Measurements from ENCODE around the gene AFDN. TPM values are rescaled to one million over a fixed set of nuclear protein-coding genes. Genes with fewer than 3 reads are reported as not detected.

AFDN gene
- total RNA-seq, 4 donors from 2014 or later, result 133 to 391 (median 148) TPM

DNA sequence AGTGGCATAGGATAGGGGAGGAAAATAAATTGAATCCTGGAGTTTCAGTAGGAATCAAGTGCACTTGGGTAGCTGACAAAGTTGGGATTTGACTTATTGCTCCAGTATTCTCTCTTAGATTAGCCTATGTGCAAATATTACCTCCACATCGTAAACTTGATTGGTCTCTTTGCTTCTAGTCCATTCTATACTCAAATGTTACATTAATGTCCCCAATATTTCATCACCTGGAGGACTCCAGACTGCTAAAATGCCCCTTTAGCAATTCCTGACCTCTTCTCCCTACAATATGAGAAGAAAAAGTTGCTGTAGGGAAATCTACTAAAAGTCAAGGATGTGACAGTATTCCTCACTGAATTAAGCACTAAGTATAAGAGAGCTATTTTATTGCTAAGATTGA lies 16.3 kb downstream of the AFDN start:
- no peak for DNase-seq (ENCODE audit: low spot score in 2 of 2)
- TF ChIP-seq POLR2A (IDR thresholded peaks at IDR 0.05) (no peak), POLR2AphosphoS5 (IDR thresholded peaks at IDR 0.05) (no peak), EP300 (IDR thresholded peaks at IDR 0.05) (no peak)
- TF ChIP-seq, protein P1, sequence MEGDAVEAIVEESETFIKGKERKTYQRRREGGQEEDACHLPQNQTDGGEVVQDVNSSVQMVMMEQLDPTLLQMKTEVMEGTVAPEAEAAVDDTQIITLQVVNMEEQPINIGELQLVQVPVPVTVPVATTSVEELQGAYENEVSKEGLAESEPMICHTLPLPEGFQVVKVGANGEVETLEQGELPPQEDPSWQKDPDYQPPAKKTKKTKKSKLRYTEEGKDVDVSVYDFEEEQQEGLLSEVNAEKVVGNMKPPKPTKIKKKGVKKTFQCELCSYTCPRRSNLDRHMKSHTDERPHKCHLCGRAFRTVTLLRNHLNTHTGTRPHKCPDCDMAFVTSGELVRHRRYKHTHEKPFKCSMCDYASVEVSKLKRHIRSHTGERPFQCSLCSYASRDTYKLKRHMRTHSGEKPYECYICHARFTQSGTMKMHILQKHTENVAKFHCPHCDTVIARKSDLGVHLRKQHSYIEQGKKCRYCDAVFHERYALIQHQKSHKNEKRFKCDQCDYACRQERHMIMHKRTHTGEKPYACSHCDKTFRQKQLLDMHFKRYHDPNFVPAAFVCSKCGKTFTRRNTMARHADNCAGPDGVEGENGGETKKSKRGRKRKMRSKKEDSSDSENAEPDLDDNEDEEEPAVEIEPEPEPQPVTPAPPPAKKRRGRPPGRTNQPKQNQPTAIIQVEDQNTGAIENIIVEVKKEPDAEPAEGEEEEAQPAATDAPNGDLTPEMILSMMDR (IDR thresholded peaks at IDR 0.05), result no peak
- H3K9me3 ChIP-seq, result no peaks in the 10 kb centered on the region
- H3K4me3 ChIP-seq, result no peak overlapping the region
- H3K4me1 ChIP-seq, result no peaks in the 10 kb centered on the region
- no peaks in the 10 kb centered on the region for H3K27me3 ChIP-seq
- no peak overlapping the region for H3K27ac ChIP-seq
- no peaks in the 10 kb centered on the region for H3K36me3 ChIP-seq
- WGBS, result 85% methylated on average over 1 of the region's 1 CpG

DNA sequence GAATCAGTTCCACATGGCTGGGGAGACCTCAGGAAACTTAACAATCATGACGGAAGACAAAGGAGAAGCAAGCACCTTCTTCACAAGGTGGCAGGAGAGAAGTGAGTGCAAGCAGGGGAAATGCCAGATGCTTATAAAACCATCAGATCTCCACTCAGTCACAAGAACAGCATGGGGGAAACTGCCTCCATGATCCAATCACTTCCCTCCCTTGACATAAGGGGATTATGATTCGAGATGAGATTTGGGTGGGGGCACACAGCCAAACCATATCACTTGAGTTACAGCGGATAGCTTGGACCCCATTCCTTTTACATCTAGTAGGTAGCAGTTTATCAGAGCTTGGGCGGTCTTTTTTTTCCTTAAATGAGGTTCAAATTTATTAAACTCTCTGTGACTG lies 19.1 kb downstream of the AFDN start:
- Histone ChIP-seq H3K9me3 (no peaks in the 10 kb centered on the region), H3K27ac (no peak overlapping the region), H3K27me3 (no peaks in the 10 kb centered on the region), H3K4me1 (peaks cover 14% of the 10 kb centered on the region), H3K4me3 (no peak overlapping the region), H3K36me3 (no peaks in the 10 kb centered on the region)
- DNase-seq (ENCODE audit: low spot score in 2 of 2), result no peak
- WGBS, result 86% methylated on average over 4 of the region's 4 CpGs
- TF ChIP-seq, protein P1 (IDR thresholded peaks at IDR 0.05), result no peak
- no peak for TF ChIP-seq POLR2AphosphoS5 (IDR thresholded peaks at IDR 0.05)
- no peak for TF ChIP-seq EP300 (IDR thresholded peaks at IDR 0.05)
- no peak for TF ChIP-seq POLR2A (IDR thresholded peaks at IDR 0.05)

DNA sequence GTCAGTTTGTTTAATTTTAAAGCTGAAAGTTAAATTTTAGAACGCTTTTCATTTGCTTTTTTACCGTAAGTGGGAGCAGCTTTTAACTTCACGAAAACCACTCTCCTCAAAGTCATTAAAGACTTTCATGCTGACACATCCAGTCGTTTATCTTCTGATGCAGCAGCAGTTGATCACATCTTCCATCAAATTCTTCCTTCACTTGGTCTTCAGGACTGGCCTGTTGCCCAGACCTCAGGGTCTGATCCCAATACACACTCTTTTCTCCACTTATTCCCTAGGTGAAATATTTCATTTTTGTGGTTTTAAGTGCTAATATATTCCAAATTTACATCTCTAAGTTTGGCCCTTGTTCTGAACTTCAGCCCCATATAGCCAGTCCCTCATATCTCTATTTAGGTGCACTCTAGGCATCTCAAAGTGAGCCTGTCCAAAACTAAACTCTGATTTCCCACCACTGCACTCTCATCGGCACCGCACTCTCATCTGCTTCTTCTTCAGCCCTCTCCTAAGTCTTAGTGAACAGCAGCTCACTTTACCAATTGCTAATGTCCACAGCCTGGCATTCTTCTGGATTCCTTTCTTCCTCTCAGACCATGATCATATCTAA lies 20.4 kb downstream of the AFDN start:
- peaks cover 14% of the 10 kb centered on the region for H3K4me1 ChIP-seq
- no peak overlapping the region for H3K4me3 ChIP-seq
- no peak for TF ChIP-seq POLR2AphosphoS5 (IDR thresholded peaks at IDR 0.05)
- TF ChIP-seq EP300 (IDR thresholded peaks at IDR 0.05), result no peak
- no peak for TF ChIP-seq POLR2A (IDR thresholded peaks at IDR 0.05)
- TF ChIP-seq, protein P1 (IDR thresholded peaks at IDR 0.05), result no peak
- WGBS, result 86% methylated on average over 6 of the region's 6 CpGs
- no peaks in the 10 kb centered on the region for H3K36me3 ChIP-seq
- H3K9me3 ChIP-seq, result no peaks in the 10 kb centered on the region
- no peak overlapping the region for H3K27ac ChIP-seq
- no peak for DNase-seq (ENCODE audit: low spot score in 2 of 2)
- no peaks in the 10 kb centered on the region for H3K27me3 ChIP-seq

DNA sequence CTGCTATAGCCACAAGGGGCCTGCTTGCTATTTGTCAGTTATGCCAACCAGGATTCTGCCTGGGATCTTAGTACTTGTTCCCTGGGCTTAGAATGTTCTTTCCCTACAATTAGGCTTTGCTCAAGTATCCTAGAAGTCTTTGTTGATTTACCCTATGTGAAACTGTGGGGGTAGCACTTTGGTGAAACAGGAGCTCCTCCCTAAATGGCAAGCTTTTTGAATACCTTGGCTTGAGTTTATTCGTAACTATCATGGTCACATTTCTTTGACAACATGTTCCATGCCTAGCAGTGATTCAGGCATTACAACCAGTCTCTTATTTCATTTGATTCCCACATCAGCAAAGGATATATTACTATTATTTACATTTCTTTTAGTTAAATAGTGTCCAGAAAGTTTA lies 21.2 kb downstream of the AFDN start:
- Histone ChIP-seq H3K27me3 (no peaks in the 10 kb centered on the region), H3K9me3 (no peaks in the 10 kb centered on the region), H3K4me3 (no peak overlapping the region), H3K36me3 (no peaks in the 10 kb centered on the region), H3K4me1 (peaks cover 14% of the 10 kb centered on the region), H3K27ac (no peak overlapping the region)
- TF ChIP-seq POLR2A (IDR thresholded peaks at IDR 0.05) (no peak), POLR2AphosphoS5 (IDR thresholded peaks at IDR 0.05) (no peak), EP300 (IDR thresholded peaks at IDR 0.05) (no peak)
- TF ChIP-seq, protein P1 (IDR thresholded peaks at IDR 0.05), result no peak
- 94% methylated on average over 1 of the region's 1 CpG for WGBS
- DNase-seq (ENCODE audit: low spot score in 2 of 2), result no peak

DNA sequence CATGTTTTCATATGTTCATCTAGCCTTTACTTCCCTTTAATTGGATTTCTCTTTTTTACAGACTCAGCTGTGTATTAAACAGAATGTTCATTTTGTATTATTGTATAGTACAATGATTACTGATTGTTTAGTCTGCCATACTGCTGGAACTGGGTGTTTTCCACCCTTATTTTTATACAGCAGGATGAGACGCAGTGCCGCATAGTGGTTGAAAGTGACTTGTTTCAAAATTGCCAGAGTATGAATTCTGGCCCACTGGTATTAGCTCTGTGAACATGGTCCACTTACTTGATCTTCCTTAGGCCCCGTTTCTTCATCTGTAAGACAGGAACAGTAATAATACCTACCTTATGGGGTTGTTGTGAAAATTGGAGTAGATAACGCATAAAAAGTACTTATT lies 22.1 kb downstream of the AFDN start:
- Histone ChIP-seq H3K27me3 (no peaks in the 10 kb centered on the region), H3K36me3 (no peaks in the 10 kb centered on the region), H3K4me1 (peaks cover 14% of the 10 kb centered on the region), H3K4me3 (no peak overlapping the region), H3K27ac (no peak overlapping the region), H3K9me3 (no peaks in the 10 kb centered on the region)
- DNase-seq (ENCODE audit: low spot score in 2 of 2), result no peak
- no peak for TF ChIP-seq POLR2AphosphoS5 (IDR thresholded peaks at IDR 0.05)
- TF ChIP-seq POLR2A (IDR thresholded peaks at IDR 0.05), result no peak
- TF ChIP-seq, protein P1 (IDR thresholded peaks at IDR 0.05), result no peak
- no peak for TF ChIP-seq EP300 (IDR thresholded peaks at IDR 0.05)
- 98% methylated on average over 4 of the region's 4 CpGs for WGBS

All from suprapubic skin (tissue), 4 donors.